Upper lobe of right lung (tissue), 1 donor: Measurements from ENCODE around the gene LYZL2. TPM values are rescaled to one million over a fixed set of nuclear protein-coding genes. Genes with fewer than 3 reads are reported as not detected.
"Not testable (repeated sequence)": the region's sequence is repeated elsewhere in the genome, so short reads cannot be mapped to it uniquely, and the experiment has no call there.

Experiments
- ATAC-seq: fragments of 200-7000 bp; cut with Tn5 transposase; one replicate; pipeline ENCODE4 v1.9.1; 2020; ENCODE audit warnings: mild to moderate bottlenecking, moderate library complexity
- DNase-seq: peaks from one replicate; pipeline ENCODE4 v3.0.0-alpha.2; 2020
- H3K27ac ChIP-seq: fragments of 200-600 bp; one replicate; pipeline ENCODE4 v1.8.0; 2022
- H3K27me3 ChIP-seq: fragments of 200-600 bp; one replicate; pipeline ENCODE4 v1.8.0; 2022; ENCODE audit warnings: mild to moderate bottlenecking
- H3K36me3 ChIP-seq: fragments of 200-600 bp; one replicate; pipeline ENCODE4 v1.8.0; 2022
- H3K4me1 ChIP-seq: fragments of 200-600 bp; one replicate; pipeline ENCODE4 v1.8.0; 2022
- H3K4me3 ChIP-seq: fragments of 200-600 bp; one replicate; pipeline ENCODE4 v1.8.0; 2022; ENCODE audit warnings: mild to moderate bottlenecking
- H3K9me3 ChIP-seq: fragments of 200-600 bp; one replicate; pipeline ENCODE4 v1.8.0; 2022
- intact Hi-C: fragments of 100-400 bp; cut with DNase I; formaldehyde crosslinking; loops from one replicate; pipeline ENCODE4 v1.11.0; 2022
- total RNA-seq: library from RNA; stranded (reverse); fragmentation: NEBNext Ultra II Directional; extraction: Animal tissue kit (Norgen Biotek cat#: 25700); gene quantifications from one replicate; pipeline ENCODE4 v1.2.1, GENCODE V29; 2021
- TF ChIP-seq, protein P1 (sequence below): fragments of 200-600 bp; IDR thresholded peaks from one replicate; pipeline ENCODE4 v1.8.0; 2022; ENCODE audit warnings: antibody characterized with exemption
- donor health status: DM: no; HTN: yes; CAD: no; lungs with severe emphysema.

Gene LYZL2
- total RNA-seq, 1 donor from 2014 or later = not detected

DNA sequence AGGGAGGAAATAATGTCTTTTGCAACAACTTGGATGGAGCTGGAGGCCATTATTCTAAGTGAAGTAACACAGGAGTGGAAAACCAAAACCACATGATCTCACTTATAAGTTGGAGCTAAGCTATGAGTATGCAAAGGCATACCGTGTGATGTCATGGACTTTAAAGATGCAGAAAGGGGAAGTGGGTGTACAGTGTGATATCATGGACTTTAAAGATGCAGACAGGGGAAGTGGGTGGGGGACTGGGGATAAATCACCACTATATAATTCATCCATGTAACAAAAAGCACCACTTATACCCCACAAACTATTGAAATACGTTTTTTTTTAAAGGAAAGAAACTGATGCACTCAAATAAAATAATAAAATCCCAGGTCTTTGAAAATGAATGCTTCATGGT is 29.5 kb downstream of the LYZL2 start:
- ATAC-seq = peak; percentile 78
- H3K27ac ChIP-seq = no peak overlapping the region
- H3K4me3 ChIP-seq = no peak overlapping the region
- intact Hi-C loops = no loop called here
- no peaks in the 10 kb centered on the region for H3K27me3 ChIP-seq
- TF ChIP-seq, protein P1, sequence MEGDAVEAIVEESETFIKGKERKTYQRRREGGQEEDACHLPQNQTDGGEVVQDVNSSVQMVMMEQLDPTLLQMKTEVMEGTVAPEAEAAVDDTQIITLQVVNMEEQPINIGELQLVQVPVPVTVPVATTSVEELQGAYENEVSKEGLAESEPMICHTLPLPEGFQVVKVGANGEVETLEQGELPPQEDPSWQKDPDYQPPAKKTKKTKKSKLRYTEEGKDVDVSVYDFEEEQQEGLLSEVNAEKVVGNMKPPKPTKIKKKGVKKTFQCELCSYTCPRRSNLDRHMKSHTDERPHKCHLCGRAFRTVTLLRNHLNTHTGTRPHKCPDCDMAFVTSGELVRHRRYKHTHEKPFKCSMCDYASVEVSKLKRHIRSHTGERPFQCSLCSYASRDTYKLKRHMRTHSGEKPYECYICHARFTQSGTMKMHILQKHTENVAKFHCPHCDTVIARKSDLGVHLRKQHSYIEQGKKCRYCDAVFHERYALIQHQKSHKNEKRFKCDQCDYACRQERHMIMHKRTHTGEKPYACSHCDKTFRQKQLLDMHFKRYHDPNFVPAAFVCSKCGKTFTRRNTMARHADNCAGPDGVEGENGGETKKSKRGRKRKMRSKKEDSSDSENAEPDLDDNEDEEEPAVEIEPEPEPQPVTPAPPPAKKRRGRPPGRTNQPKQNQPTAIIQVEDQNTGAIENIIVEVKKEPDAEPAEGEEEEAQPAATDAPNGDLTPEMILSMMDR = no peak
- H3K36me3 ChIP-seq = no peaks in the 10 kb centered on the region
- no peak for DNase-seq
- no peaks in the 10 kb centered on the region for H3K4me1 ChIP-seq
- H3K9me3 ChIP-seq = no peaks in the 10 kb centered on the region

DNA sequence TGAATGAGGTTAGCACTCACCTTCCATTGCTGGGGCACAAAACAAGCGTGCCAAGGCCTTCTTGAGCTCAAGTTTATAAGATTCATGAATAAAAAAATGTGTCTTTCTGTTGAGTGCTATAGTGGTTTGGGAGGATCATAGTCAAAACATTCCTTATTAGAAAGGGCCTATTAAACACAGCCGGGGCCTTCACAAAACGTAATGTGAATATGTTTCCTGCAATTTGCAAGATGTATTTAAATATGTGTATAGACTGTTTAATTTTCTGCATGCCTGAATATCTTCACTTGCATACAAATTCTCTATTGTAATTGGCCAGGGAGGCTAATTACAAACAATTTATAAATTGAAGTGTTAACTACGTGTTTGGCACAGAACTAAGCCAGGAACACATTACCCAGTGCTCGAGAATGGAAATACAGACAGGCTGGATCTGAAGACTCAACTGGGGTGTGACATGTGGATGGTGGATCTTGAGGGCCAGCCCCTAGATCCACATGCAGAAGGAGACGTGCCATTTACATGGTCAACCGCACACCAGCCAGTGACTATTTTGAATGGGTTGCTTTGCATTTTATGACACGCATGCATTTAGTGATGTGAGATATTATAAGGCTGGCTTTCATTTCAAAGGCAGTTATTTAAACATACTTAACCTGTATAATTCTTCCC is 31.3 kb downstream of the LYZL2 start:
- intact Hi-C loops = no loop called here
- Histone ChIP-seq H3K27me3 (no peaks in the 10 kb centered on the region), H3K9me3 (no peaks in the 10 kb centered on the region), H3K36me3 (no peaks in the 10 kb centered on the region), H3K4me3 (no peak overlapping the region), H3K27ac (no peak overlapping the region), H3K4me1 (no peaks in the 10 kb centered on the region)
- DNase-seq (no peak), ATAC-seq (no peak)
- TF ChIP-seq, protein P1 = no peak

GRCh38 chr10:30597433-30597824 is 32.1 kb downstream of the LYZL2 start:
- DNase-seq, H3K9me3 ChIP-seq, intact Hi-C loops, H3K27ac ChIP-seq, H3K4me1 ChIP-seq, H3K4me3 ChIP-seq, ATAC-seq, H3K36me3 ChIP-seq, H3K27me3 ChIP-seq: not testable (repeated sequence)

- DNase-seq, H3K4me3 ChIP-seq, H3K4me1 ChIP-seq, ATAC-seq, H3K36me3 ChIP-seq, H3K27me3 ChIP-seq, H3K9me3 ChIP-seq, intact Hi-C loops, H3K27ac ChIP-seq: not testable (repeated sequence)
Observed at GRCh38 chr10:30596493-30597432, 32.8 kb downstream of the LYZL2 start.

DNA sequence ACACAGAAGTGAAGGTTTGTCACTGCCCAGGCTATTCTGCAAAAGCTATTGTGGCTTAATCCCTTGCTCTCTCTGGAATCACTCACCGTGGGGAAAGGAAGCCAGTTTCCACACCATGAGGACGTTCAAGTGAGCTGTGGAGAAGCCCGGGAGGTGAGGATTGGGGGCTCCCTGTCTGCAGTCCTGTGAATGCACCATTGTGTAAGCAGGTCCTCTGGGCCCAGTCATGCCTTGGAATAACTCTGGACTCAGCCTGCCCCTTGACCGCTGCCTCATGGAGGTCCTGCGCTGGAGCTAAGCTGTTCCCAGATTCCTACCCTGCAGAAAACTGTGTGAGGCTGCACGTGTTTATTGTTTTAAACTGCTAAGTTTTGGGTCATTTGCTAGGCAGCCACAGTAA is 33.5 kb downstream of the LYZL2 start:
- intact Hi-C loops = no loop called here
- ATAC-seq (no peak), DNase-seq (no peak)
- Histone ChIP-seq H3K27ac (no peak overlapping the region), H3K27me3 (no peaks in the 10 kb centered on the region), H3K36me3 (no peaks in the 10 kb centered on the region), H3K4me1 (no peaks in the 10 kb centered on the region), H3K4me3 (no peak overlapping the region), H3K9me3 (no peaks in the 10 kb centered on the region)
- TF ChIP-seq, protein P1 = no peak

DNA sequence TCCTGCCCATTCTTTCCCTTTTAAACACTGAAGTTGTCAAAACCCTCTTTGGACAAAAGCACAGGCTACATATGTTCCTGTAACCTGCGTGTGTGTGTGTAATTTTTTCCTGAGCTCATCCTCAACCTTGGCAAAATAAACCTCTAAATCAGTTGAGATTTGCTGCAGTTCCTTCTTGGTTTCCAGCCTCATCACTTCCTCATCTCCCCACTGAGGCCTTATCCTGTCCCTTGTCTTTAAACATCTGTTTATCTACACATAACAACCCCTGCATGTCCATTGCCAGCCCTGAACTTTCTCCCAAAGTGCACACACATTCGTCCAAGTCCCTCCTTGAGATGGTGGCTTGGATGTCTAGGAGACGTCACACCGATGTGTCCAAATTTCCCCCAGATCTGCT is 35.5 kb downstream of the LYZL2 start:
- Histone ChIP-seq H3K36me3 (no peaks in the 10 kb centered on the region), H3K27me3 (no peaks in the 10 kb centered on the region), H3K4me3 (no peak overlapping the region), H3K27ac (no peak overlapping the region), H3K9me3 (no peaks in the 10 kb centered on the region), H3K4me1 (no peaks in the 10 kb centered on the region)
- TF ChIP-seq, protein P1 = no peak
- DNase-seq = no peak
- ATAC-seq = no peak
- intact Hi-C loops = loop anchor here (5.0 kb wide), 1 partner anchor 207 kb away; no protein-coding TSS in a partner anchor

DNA sequence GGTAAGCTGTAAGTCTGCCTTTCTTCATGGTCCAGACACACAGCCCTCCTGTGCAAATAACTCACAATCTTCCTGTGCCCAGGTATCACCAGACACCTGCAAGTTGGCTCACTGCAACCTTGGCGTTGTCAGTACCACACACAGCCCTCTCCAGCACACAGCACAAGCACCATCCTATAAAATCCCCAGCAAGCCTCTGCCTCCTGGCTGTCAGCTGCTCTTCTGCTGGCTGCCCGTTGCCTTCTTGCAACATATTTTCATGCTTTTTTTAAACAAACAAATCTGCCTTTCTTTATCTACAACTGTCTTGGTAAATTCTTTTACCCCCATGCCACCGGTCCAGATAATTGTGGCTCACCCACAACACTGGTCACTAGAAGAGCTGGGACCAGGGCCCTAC is 36.8 kb downstream of the LYZL2 start:
- not testable (repeated sequence) for ATAC-seq, H3K27ac ChIP-seq, H3K36me3 ChIP-seq, H3K27me3 ChIP-seq, H3K4me1 ChIP-seq, H3K4me3 ChIP-seq, H3K9me3 ChIP-seq, DNase-seq
- intact Hi-C loops = loop anchor here (5.0 kb wide), 1 partner anchor 205 kb away; no protein-coding TSS in a partner anchor
